GM21447 (cell line): ENCODE measurements around the gene GAK.
"Not testable (repeated sequence)": the region's sequence is repeated elsewhere in the genome, so short reads cannot be mapped to it uniquely, and the experiment has no call there.

Experiments used
- ATAC-seq: cut with Tn5 transposase; IDR thresholded peaks from one replicate; pipeline ENCODE4 v1.9.1; 2021; ENCODE audit not compliant: unreplicated experiment

Gene GAK

GRCh38 chr4:927566-927965 is 4.5 kb downstream of the GAK start:
- not testable (repeated sequence) for ATAC-seq

GRCh38 chr4:926538-926937 is 5.6 kb downstream of the GAK start:
- no peak for ATAC-seq

DNA sequence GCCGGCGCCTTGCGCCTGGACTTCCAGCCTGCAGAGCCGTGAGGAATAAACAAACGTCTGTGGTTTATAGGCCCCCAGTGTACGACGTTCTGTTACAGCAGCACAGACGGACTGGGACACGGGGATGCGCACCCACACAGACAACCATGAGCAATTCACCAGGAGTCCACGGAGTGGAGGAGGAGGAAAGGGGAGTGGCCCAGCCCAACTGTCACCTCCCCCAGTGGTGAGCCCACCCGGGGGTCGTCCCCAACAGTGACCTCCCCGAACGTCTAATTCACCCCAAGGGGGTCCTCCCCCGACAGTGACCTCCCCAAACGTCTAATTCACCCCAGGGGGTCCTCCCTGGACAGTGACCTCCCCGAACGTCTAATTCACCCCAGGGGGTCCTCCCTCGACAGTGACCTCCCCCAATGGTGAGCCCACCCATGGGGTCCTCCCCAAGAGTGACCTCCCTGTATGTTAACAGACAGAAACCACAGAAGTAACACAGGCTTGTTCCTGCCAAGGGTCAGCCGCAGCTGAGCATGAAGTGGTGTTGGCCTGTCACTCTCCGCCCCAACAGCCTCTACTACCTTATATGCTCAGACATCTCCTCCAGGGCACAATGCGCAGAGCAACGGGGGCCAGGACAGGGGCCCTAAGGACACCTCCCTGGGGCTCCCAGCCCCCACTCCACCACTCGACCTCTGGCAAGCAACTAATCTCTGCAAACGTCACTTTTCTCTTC is 6.2 kb downstream of the GAK start:
- no peak for ATAC-seq

- ATAC-seq = no peak
Measured at GRCh38 chr4:925171-925570, 6.9 kb downstream of the GAK start.

DNA sequence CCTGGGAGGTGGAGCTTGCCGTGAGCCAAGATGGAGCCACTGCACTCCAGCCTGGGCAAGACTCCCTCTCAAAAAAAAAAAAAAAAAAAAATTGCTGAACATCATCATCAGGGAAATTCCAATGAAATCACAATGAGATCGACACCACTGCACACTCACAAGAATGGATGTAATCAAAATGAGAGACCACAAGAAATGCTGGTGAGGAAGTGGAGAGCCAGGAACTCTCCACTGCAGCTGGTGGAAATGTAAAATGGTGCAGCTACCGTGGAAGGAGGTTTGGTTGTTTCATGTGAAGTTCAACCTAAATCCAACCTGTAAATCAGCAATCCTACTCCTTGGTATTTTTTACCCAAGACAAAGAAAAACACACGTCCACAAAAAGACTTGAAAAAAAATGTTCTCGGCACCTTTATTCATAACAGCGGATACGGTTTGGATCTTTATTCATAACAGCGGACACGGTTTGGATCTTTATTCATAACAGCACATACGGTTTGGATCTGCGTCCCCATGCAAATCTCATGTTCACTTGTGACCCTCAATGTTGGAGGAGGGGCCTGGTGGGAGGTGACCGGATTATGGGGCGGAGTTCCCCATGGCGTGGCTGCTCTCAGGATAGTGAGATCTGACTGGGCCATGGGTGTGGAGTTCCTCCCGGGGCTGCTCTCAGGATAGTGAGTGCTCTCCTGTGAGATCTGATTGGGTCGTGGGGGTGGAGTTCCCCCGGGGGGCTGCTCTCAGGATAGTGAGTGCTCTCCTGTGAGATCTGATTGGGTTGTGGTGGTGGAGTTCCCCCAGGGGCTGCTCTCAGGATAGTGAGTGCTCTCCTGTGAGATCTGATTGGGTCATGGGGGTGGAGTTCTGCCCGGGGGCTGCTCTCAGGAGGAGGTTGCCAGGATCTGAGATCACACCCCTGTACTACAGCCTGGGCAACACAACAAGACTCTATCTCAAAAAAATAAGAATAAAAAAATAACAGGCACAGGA is 7.7 kb downstream of the GAK start:
- peak; percentile 45 for ATAC-seq

GRCh38 chr4:921830-922331 is 10.2 kb downstream of the GAK start:
- ATAC-seq = peak; percentile 52

DNA sequence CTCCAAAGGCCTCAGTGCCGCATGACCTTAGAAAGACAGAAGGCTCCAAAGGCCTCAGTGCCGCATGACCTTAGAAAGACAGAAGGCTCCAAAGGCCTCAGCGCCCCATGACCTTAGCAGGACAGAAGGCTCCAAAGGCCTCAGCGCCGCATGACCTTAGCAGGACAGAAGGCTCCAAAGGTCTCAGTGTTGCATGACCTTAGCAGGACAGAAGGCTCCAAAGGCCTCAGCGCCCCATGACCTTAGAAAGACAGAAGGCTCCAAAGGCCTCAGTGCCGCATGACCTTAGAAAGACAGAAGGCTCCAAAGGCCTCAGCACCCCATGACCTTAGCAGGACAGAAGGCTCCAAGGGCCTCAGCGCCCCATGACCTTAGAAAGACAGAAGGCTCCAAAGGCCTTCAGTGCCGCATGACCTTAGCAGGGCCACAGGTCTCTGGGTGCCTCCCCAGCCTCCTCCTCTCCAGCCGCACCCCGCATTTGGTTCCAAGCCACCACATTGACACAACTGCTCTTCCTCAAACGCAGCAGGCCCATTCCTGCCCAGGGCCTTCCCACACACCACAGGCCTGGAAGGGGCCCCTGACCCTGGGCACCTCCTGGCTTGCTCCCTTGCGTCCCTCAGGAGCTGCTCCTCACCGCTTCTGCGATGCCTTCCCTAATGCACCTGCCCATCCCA is 13.0 kb downstream of the GAK start:
- not testable (repeated sequence) for ATAC-seq

DNA sequence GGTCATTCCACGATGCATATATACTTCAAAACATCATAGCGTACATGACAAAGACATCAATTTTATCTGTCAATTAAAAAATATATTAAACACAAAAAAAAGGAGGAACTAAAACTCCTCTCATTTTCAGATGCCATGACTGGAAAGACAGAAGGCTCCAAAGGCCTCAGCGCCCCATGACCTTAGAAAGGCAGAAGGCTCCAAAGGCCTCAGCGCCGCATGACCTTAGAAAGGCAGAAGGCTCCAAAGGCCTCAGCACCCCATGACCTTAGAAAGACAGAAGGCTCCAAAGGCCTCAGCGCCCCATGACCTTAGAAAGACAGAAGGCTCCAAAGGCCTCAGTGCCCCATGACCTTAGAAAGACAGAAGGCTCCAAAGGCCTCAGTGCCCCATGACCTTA is 13.5 kb downstream of the GAK start:
- ATAC-seq = not testable (repeated sequence)

DNA sequence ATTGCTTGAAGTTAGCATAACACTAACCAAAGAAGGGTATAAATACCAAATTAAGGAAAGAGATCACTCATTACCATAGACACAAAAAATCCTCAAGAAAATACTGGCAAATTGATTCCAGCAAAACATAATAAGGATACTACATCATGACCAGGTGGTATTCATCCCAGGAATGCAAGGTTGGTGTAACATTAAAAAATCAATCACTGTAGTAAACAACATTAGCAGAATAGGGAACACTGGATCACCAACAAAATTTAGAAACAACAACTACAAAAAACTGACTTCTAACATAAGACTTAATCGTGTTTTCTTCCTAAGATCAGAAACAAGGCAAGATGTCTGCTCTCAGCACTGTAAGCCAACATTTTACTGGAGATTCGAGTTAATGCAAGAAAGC is 14.1 kb downstream of the GAK start:
- no peak for ATAC-seq

DNA sequence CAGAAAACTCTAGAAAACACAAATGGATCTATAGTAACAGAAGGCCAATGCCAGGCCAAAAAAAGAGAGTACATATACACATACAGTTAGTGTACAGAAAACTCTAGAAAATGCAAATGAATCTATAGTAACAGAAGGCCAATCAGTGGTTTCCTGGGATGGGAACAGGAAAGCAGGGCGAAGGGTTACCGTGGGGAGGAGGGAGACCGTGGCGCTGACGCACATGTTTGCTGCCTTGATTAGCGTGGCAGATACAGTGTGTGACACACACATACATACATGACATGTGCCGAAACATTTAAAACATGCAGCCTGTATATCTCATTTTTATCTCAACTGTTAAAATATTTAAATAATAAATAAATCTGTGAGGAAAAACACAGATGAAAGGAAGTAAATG is 14.7 kb downstream of the GAK start:
- ATAC-seq = no peak

- ATAC-seq = no peak
Measured at GRCh38 chr4:915595-915994, 16.5 kb downstream of the GAK start.

GRCh38 chr4:915041-915474 is 17.1 kb downstream of the GAK start:
- ATAC-seq = no peak

DNA sequence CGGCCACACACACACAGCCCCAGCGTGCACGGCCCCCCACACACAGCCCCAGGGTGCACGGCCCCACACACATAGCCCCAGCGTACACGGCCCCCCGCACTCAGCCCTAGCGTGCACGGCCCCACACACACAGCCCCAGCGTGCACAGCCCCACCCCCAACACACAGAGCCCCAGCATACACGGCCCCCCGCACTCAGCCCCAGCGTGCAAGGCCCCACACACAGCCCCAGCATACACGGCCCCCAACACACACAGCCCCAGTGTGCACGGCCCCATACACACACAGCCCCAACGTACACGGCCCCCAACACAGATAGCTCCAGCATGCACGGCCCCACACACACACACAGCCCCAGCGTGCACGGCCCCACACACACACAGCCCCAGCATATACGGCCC is 17.6 kb downstream of the GAK start:
- ATAC-seq = no peak

GRCh38 chr4:913280-913618 is 18.9 kb downstream of the GAK start:
- no peak for ATAC-seq

GRCh38 chr4:912548-913279 is 19.4 kb downstream of the GAK start:
- no peak for ATAC-seq

DNA sequence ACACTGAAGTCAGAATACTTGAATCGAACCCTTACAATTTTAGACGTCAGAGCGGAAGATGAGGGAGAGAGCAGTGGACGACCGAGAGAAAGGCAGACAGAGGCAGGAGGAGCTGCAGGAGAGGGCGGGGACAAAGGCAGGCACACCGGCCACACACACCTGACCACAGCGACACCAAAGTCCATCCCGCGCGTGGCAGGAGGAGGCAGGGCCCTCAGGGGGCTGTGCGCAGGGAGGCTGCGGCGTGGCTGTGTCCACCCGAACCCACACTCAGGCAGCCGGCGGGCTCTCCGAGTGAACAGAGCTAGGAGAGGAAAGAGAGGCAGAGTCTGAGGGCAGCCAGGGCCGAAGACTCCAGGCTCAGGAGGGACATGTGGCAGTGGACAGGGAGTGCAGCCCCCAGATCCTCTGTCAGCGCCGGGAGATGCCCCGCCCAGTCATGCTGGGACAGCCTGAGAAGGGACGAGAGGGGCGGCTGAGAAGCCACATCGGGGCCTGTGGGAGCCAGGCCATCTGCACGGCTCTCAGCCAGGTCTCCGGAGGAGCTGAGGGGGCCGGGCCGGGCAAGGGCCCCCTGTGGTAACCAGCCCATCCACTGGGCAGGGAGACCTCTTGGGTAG is 20.1 kb downstream of the GAK start:
- no peak for ATAC-seq

GRCh38 chr4:911221-911751 is 20.8 kb downstream of the GAK start:
- no peak for ATAC-seq

DNA sequence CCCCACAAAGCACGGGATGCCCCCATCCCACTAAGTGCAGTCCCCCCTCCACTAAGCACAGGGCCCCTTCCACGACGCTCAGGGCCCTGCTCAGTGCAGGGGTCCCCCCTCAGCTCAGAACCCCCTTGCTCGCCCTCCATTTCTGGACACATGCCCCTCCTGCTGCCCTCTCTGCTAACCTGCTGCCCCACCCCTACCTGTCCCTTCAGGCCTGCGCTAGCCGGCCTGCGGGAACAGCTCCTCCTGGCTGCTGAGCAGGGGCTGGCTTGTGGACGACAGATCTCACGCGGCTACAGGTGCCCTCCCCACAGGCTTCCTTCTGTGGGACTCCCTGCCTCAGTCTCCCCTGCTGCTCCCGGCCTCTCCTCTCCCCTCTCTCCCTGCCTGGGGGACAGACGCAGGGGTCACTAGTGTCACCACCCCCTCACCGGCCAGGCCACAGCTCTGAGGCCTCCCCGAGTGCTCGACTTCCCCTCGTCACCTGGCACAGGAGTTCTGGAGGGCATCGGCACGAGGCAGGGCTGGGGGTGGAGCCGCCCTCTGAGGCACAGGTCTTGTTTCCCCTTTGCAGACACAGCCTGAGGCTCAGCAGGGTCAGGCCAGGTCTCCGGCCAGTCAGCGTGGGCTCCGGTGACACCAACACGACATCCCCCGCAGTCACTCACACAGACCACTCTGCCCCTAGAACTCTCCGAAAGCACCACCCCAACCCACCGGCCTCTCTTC is 21.6 kb downstream of the GAK start:
- ATAC-seq = no peak

GRCh38 chr4:909821-910220 is 22.3 kb downstream of the GAK start:
- ATAC-seq = no peak
